HT1080 (cell line): Measurements from ENCODE around the gene CERKL. TPM values are rescaled to one million over a fixed set of nuclear protein-coding genes. Genes with fewer than 3 reads are reported as not detected.

Experiments used
- DNase-seq: peaks from one replicate; pipeline ENCODE4 v3.0.0-alpha.2; 2015; ENCODE audit warnings: low read depth
- total RNA-seq: library from RNA; depleted of rRNA; stranded (reverse); fragments of >200 nt; shearing (Covaris generic); gene quantifications from 2 replicates; pipeline ENCODE4 v1.2.3, GENCODE V29; 2014

CERKL gene
- total RNA-seq, 1 experiment from 2014 or later, result not detected

- no peak for DNase-seq
Measured at GRCh38 chr2:181678861-181679543, 22.1 kb upstream of the CERKL start.

- DNase-seq, result peak; percentile 42
Measured at GRCh38 chr2:181677912-181678586, 21.1 kb upstream of the CERKL start.

- no peak for DNase-seq
Measured at GRCh38 chr2:181675254-181675653, 18.3 kb upstream of the CERKL start.

GRCh38 chr2:181674461-181674860 is 17.6 kb upstream of the CERKL start:
- no peak for DNase-seq

GRCh38 chr2:181673173-181673572 is 16.3 kb upstream of the CERKL start:
- no peak for DNase-seq

GRCh38 chr2:181672255-181673008 is 15.5 kb upstream of the CERKL start:
- DNase-seq, result no peak

- no peak for DNase-seq
Measured at GRCh38 chr2:181670632-181671031, 13.7 kb upstream of the CERKL start.

- DNase-seq, result no peak
Measured at GRCh38 chr2:181667234-181667633, 10.3 kb upstream of the CERKL start.

GRCh38 chr2:181662287-181662686 is 5.4 kb upstream of the CERKL start:
- DNase-seq, result no peak

- DNase-seq, result no peak
Measured at GRCh38 chr2:181660181-181660580, 3.3 kb upstream of the CERKL start.

- no peak for DNase-seq
Measured at GRCh38 chr2:181658444-181658843, 1.5 kb upstream of the CERKL start.

- no peak for DNase-seq
Measured at GRCh38 chr2:181657379-181657778, 474 bp upstream of the CERKL start.

GRCh38 chr2:181655519-181655918 is 1.4 kb downstream of the CERKL start:
- DNase-seq, result no peak

GRCh38 chr2:181649436-181649979 is 7.4 kb downstream of the CERKL start:
- no peak for DNase-seq

GRCh38 chr2:181648478-181649155 is 8.3 kb downstream of the CERKL start:
- DNase-seq, result no peak

GRCh38 chr2:181646415-181646987 is 10.4 kb downstream of the CERKL start:
- no peak for DNase-seq

GRCh38 chr2:181643151-181643550 is 13.8 kb downstream of the CERKL start:
- DNase-seq, result no peak

GRCh38 chr2:181642086-181642485 is 14.8 kb downstream of the CERKL start:
- no peak for DNase-seq

- no peak for DNase-seq
Measured at GRCh38 chr2:181639686-181640085, 17.2 kb downstream of the CERKL start.

GRCh38 chr2:181632733-181633401 is 24.0 kb downstream of the CERKL start:
- DNase-seq, result no peak
